ENCODE results near the gene CFAP74.

DNA sequence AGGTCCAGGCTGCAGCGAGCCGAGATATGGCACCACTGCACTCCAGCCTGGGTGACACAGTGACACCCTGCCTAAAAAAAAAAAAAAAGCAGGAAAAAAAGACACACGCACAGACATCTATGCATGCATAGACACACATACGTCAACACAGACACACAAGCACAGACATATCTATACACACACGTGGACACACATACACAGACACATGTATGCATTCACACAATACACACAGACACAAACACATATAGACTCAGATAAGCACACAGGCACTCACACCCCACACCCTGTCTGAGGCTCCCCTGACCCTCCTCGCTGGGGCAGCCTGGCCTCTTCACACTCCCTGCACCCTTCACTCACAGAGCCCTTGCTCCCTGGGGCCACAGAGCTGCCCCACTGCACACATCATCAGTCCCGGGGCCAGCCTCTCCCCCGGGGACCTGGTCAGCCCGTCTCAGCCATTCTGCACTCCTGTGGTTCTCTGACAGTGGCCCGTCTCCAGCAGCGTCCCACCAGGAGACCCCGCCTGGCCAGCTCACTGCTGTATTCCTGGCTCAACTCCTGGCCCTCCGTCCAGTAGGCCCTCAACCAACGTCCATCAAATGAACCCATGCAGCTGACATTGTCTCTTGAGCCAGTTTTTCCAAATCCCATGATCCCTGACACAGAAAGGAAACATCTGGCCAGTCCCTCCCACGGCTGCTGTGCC lies 42.0 kb upstream of the CFAP74 start:
- TF ChIP-seq, protein P1, sequence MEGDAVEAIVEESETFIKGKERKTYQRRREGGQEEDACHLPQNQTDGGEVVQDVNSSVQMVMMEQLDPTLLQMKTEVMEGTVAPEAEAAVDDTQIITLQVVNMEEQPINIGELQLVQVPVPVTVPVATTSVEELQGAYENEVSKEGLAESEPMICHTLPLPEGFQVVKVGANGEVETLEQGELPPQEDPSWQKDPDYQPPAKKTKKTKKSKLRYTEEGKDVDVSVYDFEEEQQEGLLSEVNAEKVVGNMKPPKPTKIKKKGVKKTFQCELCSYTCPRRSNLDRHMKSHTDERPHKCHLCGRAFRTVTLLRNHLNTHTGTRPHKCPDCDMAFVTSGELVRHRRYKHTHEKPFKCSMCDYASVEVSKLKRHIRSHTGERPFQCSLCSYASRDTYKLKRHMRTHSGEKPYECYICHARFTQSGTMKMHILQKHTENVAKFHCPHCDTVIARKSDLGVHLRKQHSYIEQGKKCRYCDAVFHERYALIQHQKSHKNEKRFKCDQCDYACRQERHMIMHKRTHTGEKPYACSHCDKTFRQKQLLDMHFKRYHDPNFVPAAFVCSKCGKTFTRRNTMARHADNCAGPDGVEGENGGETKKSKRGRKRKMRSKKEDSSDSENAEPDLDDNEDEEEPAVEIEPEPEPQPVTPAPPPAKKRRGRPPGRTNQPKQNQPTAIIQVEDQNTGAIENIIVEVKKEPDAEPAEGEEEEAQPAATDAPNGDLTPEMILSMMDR (IDR thresholded peaks at IDR 0.05), result no peak
- TF ChIP-seq POLR2A (IDR thresholded peaks at IDR 0.05), result no peak
